ENCODE measurements around the gene DDR1. TPM values are rescaled to one million over a fixed set of nuclear protein-coding genes. Genes with fewer than 3 reads are reported as not detected.
"Not testable (repeated sequence)": the region's sequence is repeated elsewhere in the genome, so short reads cannot be mapped to it uniquely, and the experiment has no call there.

Gene DDR1
- total RNA-seq, 1 donor from 2014 or later, result 85.3 TPM

GRCh38 chr6:30847421-30847970, 36.8 kb upstream of the DDR1 start:
- no peaks in the 10 kb centered on the region for H3K79me2 ChIP-seq (ENCODE audit: low read depth)
- TF ChIP-seq EZH2 (IDR thresholded peaks at IDR 0.05) (no peak), EZH2phosphoT487 (IDR thresholded peaks at IDR 0.05) (no peak), CTCF (IDR thresholded peaks at IDR 0.05) (no peak)
- peaks cover 36% of the 10 kb centered on the region for H3K4me1 ChIP-seq
- H3K27ac Mint-ChIP-seq, result no peak overlapping the region
- no peak for DNase-seq (ENCODE audit: low spot score)
- H3K9me3 ChIP-seq (ENCODE audit: low read depth), result no peaks in the 10 kb centered on the region
- peaks cover 11% of the 10 kb centered on the region for H3K27me3 Mint-ChIP-seq (ENCODE audit: insufficient read depth, low read depth)
- H3K9ac ChIP-seq, result no peak overlapping the region
- H3K36me3 Mint-ChIP-seq, result peaks cover 3% of the 10 kb centered on the region
- H3K4me2 ChIP-seq, result peak overlapping the region; percentile 56
- peaks cover 39% of the 10 kb centered on the region for H3K4me1 Mint-ChIP-seq
- H4K20me1 ChIP-seq (ENCODE audit: low read depth), result no peaks in the 10 kb centered on the region
- peaks cover 15% of the 10 kb centered on the region for H3F3A ChIP-seq (ENCODE audit: low read depth)
- no peaks in the 10 kb centered on the region for H3K27me3 ChIP-seq
- H3K36me3 ChIP-seq, result no peaks in the 10 kb centered on the region
- no peak overlapping the region for H3K4me3 ChIP-seq
- no peak overlapping the region for H3K27ac ChIP-seq
- peaks cover 22% of the 10 kb centered on the region for H3K9me3 Mint-ChIP-seq
- peak overlapping the region; percentile 90 for H2AFZ ChIP-seq (replicated peaks)
- peak overlapping the region; percentile 38 for H3K4me3 Mint-ChIP-seq

GRCh38 chr6:30847971-30848436, 36.3 kb upstream of the DDR1 start:
- Histone ChIP-seq H2AFZ (replicated peaks) (peak overlapping the region; percentile 90), H3K79me2 (ENCODE audit: low read depth) (no peaks in the 10 kb centered on the region), H3K4me1 (peaks cover 36% of the 10 kb centered on the region), H3K4me2 (peak overlapping the region; percentile 56), H4K20me1 (ENCODE audit: low read depth) (no peaks in the 10 kb centered on the region), H3K27me3 (no peaks in the 10 kb centered on the region), H3K9me3 (ENCODE audit: low read depth) (no peaks in the 10 kb centered on the region), H3K4me3 (no peak overlapping the region), H3K9ac (no peak overlapping the region), H3F3A (ENCODE audit: low read depth) (peaks cover 15% of the 10 kb centered on the region), H3K36me3 (no peaks in the 10 kb centered on the region), H3K27ac (no peak overlapping the region)
- TF ChIP-seq EZH2phosphoT487 (IDR thresholded peaks at IDR 0.05) (no peak), CTCF (IDR thresholded peaks at IDR 0.05) (no peak), EZH2 (IDR thresholded peaks at IDR 0.05) (no peak)
- H3K9me3 Mint-ChIP-seq, result peaks cover 25% of the 10 kb centered on the region
- peaks cover 3% of the 10 kb centered on the region for H3K36me3 Mint-ChIP-seq
- H3K4me1 Mint-ChIP-seq, result peaks cover 36% of the 10 kb centered on the region
- peaks cover 11% of the 10 kb centered on the region for H3K27me3 Mint-ChIP-seq (ENCODE audit: insufficient read depth, low read depth)
- DNase-seq (ENCODE audit: low spot score), result no peak
- peak overlapping the region; percentile 38 for H3K4me3 Mint-ChIP-seq
- H3K27ac Mint-ChIP-seq, result peak overlapping the region; percentile 42

GRCh38 chr6:30849903-30850651, 34.2 kb upstream of the DDR1 start:
- H4K20me1 ChIP-seq (ENCODE audit: low read depth), result no peaks in the 10 kb centered on the region
- TF ChIP-seq EZH2phosphoT487 (IDR thresholded peaks at IDR 0.05) (no peak), CTCF (IDR thresholded peaks at IDR 0.05) (no peak), EZH2 (IDR thresholded peaks at IDR 0.05) (no peak)
- peaks cover 18% of the 10 kb centered on the region for H3K4me1 ChIP-seq
- H3K4me3 ChIP-seq, result no peak overlapping the region
- H3K9ac ChIP-seq, result no peak overlapping the region
- no peak overlapping the region for H3K27ac Mint-ChIP-seq
- H3K27me3 Mint-ChIP-seq (ENCODE audit: insufficient read depth, low read depth), result peaks cover 5% of the 10 kb centered on the region
- DNase-seq (ENCODE audit: low spot score), result no peak
- no peaks in the 10 kb centered on the region for H3K27me3 ChIP-seq
- H2AFZ ChIP-seq (replicated peaks), result no peak overlapping the region
- H3K27ac ChIP-seq, result no peak overlapping the region
- H3K4me2 ChIP-seq, result no peak overlapping the region
- H3K36me3 ChIP-seq, result no peaks in the 10 kb centered on the region
- no peaks in the 10 kb centered on the region for H3K9me3 ChIP-seq (ENCODE audit: low read depth)
- H3F3A ChIP-seq (ENCODE audit: low read depth), result peaks cover 7% of the 10 kb centered on the region
- H3K9me3 Mint-ChIP-seq, result peaks cover 28% of the 10 kb centered on the region
- peaks cover 17% of the 10 kb centered on the region for H3K4me1 Mint-ChIP-seq
- peaks cover 3% of the 10 kb centered on the region for H3K36me3 Mint-ChIP-seq
- H3K79me2 ChIP-seq (ENCODE audit: low read depth), result no peaks in the 10 kb centered on the region
- peak overlapping the region; percentile 30 for H3K4me3 Mint-ChIP-seq

GRCh38 chr6:30852459-30852858, 31.9 kb upstream of the DDR1 start:
- H3K27ac Mint-ChIP-seq, result peak overlapping the region; percentile 37
- H3F3A ChIP-seq (ENCODE audit: low read depth); H3K79me2 ChIP-seq (ENCODE audit: low read depth); H3K36me3 Mint-ChIP-seq; H3K4me3 Mint-ChIP-seq; DNase-seq (ENCODE audit: low spot score); H2AFZ ChIP-seq (replicated peaks); H3K4me3 ChIP-seq; H4K20me1 ChIP-seq (ENCODE audit: low read depth); H3K27me3 ChIP-seq; H3K9ac ChIP-seq; H3K27ac ChIP-seq; H3K36me3 ChIP-seq; H3K9me3 ChIP-seq (ENCODE audit: low read depth); H3K27me3 Mint-ChIP-seq (ENCODE audit: insufficient read depth, low read depth); H3K4me2 ChIP-seq: not testable (repeated sequence)
- H3K4me1 ChIP-seq, result peaks cover 20% of the 10 kb centered on the region
- peaks cover 28% of the 10 kb centered on the region for H3K9me3 Mint-ChIP-seq
- H3K4me1 Mint-ChIP-seq, result peaks cover 16% of the 10 kb centered on the region

Measured in neural progenitor cell (in vitro differentiated cells).